ENCODE measurements around the gene CREBBP. TPM values are rescaled to one million over a fixed set of nuclear protein-coding genes. Genes with fewer than 3 reads are reported as not detected.

CREBBP gene
- total RNA-seq, 1 experiment from 2014 or later: 79.1 TPM

DNA sequence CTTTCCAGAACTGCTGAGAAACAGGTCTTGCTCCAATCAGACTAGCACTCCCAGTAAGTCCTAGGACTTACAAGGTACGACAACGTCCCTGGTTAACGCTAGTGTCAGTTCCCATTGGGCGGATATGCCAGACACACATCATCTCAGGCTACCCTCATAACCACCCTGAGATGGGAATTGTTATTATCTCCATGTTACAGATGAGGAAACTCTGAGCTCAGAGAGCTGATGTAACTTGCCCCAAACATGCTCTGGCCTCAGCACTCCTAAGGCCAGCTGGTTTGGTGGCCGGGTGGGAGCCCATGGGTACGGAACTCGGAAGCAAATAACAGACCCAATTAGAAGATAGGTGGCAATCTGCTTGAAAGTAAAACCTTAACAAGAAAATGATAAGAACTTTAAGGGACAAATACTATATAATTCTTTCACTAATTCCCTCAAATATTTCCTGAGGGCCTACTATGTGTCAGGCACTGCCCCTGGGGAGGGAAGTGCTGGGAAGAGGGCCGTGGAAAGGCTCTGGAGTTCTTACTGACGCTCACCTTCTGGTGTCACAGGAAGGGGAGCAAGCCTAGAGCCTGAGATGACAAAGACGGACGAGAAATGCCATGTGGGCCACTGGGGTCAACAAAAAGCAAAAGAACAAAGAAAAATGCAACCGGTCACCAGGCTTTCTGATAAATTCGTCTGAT lies 6.9 kb downstream of the CREBBP start:
- TF ChIP-seq, protein P1, sequence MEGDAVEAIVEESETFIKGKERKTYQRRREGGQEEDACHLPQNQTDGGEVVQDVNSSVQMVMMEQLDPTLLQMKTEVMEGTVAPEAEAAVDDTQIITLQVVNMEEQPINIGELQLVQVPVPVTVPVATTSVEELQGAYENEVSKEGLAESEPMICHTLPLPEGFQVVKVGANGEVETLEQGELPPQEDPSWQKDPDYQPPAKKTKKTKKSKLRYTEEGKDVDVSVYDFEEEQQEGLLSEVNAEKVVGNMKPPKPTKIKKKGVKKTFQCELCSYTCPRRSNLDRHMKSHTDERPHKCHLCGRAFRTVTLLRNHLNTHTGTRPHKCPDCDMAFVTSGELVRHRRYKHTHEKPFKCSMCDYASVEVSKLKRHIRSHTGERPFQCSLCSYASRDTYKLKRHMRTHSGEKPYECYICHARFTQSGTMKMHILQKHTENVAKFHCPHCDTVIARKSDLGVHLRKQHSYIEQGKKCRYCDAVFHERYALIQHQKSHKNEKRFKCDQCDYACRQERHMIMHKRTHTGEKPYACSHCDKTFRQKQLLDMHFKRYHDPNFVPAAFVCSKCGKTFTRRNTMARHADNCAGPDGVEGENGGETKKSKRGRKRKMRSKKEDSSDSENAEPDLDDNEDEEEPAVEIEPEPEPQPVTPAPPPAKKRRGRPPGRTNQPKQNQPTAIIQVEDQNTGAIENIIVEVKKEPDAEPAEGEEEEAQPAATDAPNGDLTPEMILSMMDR (conservative IDR thresholded peaks at IDR 0.05): no peak
- no peak overlapping the region for H2BK12ac ChIP-seq (ENCODE audit: insufficient read length, low read depth, low read length)
- Mint-ChIP-seq H3K27ac (no peak overlapping the region; a peak in 2 of 7 replicates), H3K27me3 (ENCODE audit: low read depth) (no peaks in the 10 kb centered on the region), H3K36me3 (ENCODE audit: insufficient read depth in 1 of 3, low read depth in 3 of 3) (peaks cover 0 to 19% (median 13%) of the 10 kb centered on the region in 3 experiments; a peak in 6 of 7 replicates), H3K4me1 (peaks cover 59 to 78% of the 10 kb centered on the region in 2 experiments), H3K9me3 (no peaks in the 10 kb centered on the region), H3K4me3 (peak overlapping the region in 1 of 2 experiments; percentile 39; a peak in 1 of 5 replicates)
- H2BK15ac ChIP-seq (ENCODE audit: low read depth, low read length): no peak overlapping the region
- no peak overlapping the region for H3K23ac ChIP-seq (ENCODE audit: insufficient read length, low read depth, low read length)
- no peak overlapping the region for H2AFZ ChIP-seq (ENCODE audit: low read length)
- no peak overlapping the region for H4K8ac ChIP-seq (replicated peaks; ENCODE audit: insufficient read length, low read depth, low read length)
- no peak overlapping the region; the same call in 1 of the 2 replicates for H3K14ac ChIP-seq (ENCODE audit: insufficient read depth, low read length)
- H4K5ac ChIP-seq (ENCODE audit: insufficient read length, low read depth, low read length): no peak overlapping the region
- H4K20me1 ChIP-seq (ENCODE audit: control insufficient read depth, insufficient read depth, insufficient read length): peaks cover 5% of the 10 kb centered on the region
- no peak overlapping the region for H3K56ac ChIP-seq (ENCODE audit: insufficient read length, low read depth, low read length)
- H3K4ac ChIP-seq (ENCODE audit: low read depth, low read length): no peak overlapping the region
- no CpG with 5 or more reads among the region's 13 CpGs for WGBS (ENCODE audit: extremely low coverage, insufficient read length, low lambda C conversion rate)
- H3K9me3 ChIP-seq (ENCODE audit: control insufficient read depth, low read depth, low read length): no peaks in the 10 kb centered on the region
- H2BK5ac ChIP-seq (ENCODE audit: insufficient read length, low read length): no peak overlapping the region
- no peaks in the 10 kb centered on the region for H3K23me2 ChIP-seq (ENCODE audit: insufficient read length, low read depth, low read length, poor library complexity, severe bottlenecking)
- no peak overlapping the region for H3K9ac ChIP-seq (ENCODE audit: extremely low read depth, insufficient read length, low read length)
- no peak overlapping the region for H3K4me2 ChIP-seq (ENCODE audit: insufficient read depth, insufficient read length, low read length)
- H3K4me1 ChIP-seq (ENCODE audit: insufficient read depth, low read length): peaks cover 10% of the 10 kb centered on the region
- H4K91ac ChIP-seq (ENCODE audit: insufficient read length, low read depth, low read length): no peak overlapping the region
- H3K27ac ChIP-seq (ENCODE audit: insufficient read length, low read depth, low read length): no peak overlapping the region
- no peak overlapping the region for H2BK120ac ChIP-seq (ENCODE audit: low read depth, low read length, poor library complexity, severe bottlenecking)
- H2BK20ac ChIP-seq (ENCODE audit: low read depth, low read length, poor library complexity, severe bottlenecking): no peak overlapping the region
- H3K79me1 ChIP-seq (ENCODE audit: insufficient read depth, low read depth, low read length, poor library complexity, severe bottlenecking): peaks cover 11% of the 10 kb centered on the region
- no peak overlapping the region for H3K18ac ChIP-seq (ENCODE audit: insufficient read length, low read depth, low read length)
- H3T11ph ChIP-seq (ENCODE audit: low read length): no peak overlapping the region
- no peaks in the 10 kb centered on the region for H3K27me3 ChIP-seq (ENCODE audit: insufficient read depth, low read length)
- H2AK5ac ChIP-seq (ENCODE audit: insufficient read length, low read length): no peak overlapping the region
- no peak for DNase-seq
- peaks cover 69% of the 10 kb centered on the region for H3K79me2 ChIP-seq (ENCODE audit: insufficient read depth, low read length)

Data from H9 (cell line).